ENCODE results near the gene RPTOR.

Gene RPTOR

DNA sequence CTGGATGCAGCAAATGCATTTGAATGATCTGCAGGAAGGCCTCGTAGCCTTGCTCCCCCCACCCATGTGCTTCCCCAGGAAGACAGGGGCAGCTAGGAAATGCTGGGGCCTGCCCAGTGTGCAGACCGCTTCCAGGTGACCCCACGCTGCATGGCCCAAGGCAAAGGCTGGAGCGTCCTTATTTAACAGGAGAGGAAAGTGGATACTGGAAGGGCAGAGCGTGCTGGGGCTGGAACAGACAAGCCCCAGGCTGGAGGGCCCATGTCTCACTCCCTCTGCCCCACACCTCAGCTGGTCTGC is 42.1 kb upstream of the RPTOR start:
- Histone ChIP-seq H4K8ac (ENCODE audit: low read depth, low read length) (no peak overlapping the region), H3K4me1 (ENCODE audit: control insufficient read depth in 2 of 2, insufficient read depth in 1 of 2, low read depth in 1 of 2, low read length in 2 of 2) (peaks cover 12 to 26% of the 10 kb centered on the region in 2 donors), H3K14ac (ENCODE audit: low read length) (no peak overlapping the region), H4K91ac (ENCODE audit: low read depth, low read length, poor library complexity) (no peak overlapping the region), H2BK5ac (ENCODE audit: low read length) (no peak overlapping the region), H3K9me3 (replicated peaks in 1 of 2; ENCODE audit: control insufficient read depth in 2 of 2, insufficient read depth in 1 of 2, low read depth in 1 of 2, low read length in 2 of 2) (no peaks in the 10 kb centered on the region), H3K36me3 (replicated peaks in 1 of 2; ENCODE audit: control insufficient read depth in 2 of 2, insufficient read depth in 2 of 2, low read length in 2 of 2) (no peaks in the 10 kb centered on the region), H3K4me2 (ENCODE audit: insufficient read depth, low read length, poor library complexity, severe bottlenecking) (no peak overlapping the region), H3K4ac (ENCODE audit: low read length) (no peak overlapping the region), H2BK12ac (ENCODE audit: low read length) (peak overlapping the region; percentile 43), H3K18ac (ENCODE audit: low read length) (peak overlapping the region; percentile 14), H3K4me3 (ENCODE audit: low read length in 2 of 2) (peak overlapping the region in 1 of 2 donors; percentile 33), H3K9ac (ENCODE audit: low read depth, low read length, poor library complexity) (no peak overlapping the region), H3K23ac (ENCODE audit: low read depth, low read length, poor library complexity) (no peak overlapping the region), H2BK15ac (ENCODE audit: low read length) (no peak overlapping the region), H2AK5ac (ENCODE audit: low read depth, low read length) (no peak overlapping the region), H2BK120ac (ENCODE audit: low read depth, low read length) (no peak overlapping the region), H3K27me3 (ENCODE audit: control insufficient read depth in 3 of 3, insufficient read depth in 3 of 3, low read depth in 1 of 3, low read length in 3 of 3) (peaks cover 0 to 7% (median 0%) of the 10 kb centered on the region in 3 experiments), H3K27ac (replicated peaks; ENCODE audit: low read length) (no peak overlapping the region), H3K79me1 (ENCODE audit: low read depth, low read length) (no peaks in the 10 kb centered on the region), H2AFZ (ENCODE audit: low read length) (no peak overlapping the region)
- no CpG with 5 or more reads among the region's 5 CpGs for WGBS, 2 donors (ENCODE audit: extremely low coverage in 2 of 2, insufficient read length in 2 of 2, insufficient replicate concordance in 1 of 2)
- no peak for DNase-seq (ENCODE audit: low spot score)

DNA sequence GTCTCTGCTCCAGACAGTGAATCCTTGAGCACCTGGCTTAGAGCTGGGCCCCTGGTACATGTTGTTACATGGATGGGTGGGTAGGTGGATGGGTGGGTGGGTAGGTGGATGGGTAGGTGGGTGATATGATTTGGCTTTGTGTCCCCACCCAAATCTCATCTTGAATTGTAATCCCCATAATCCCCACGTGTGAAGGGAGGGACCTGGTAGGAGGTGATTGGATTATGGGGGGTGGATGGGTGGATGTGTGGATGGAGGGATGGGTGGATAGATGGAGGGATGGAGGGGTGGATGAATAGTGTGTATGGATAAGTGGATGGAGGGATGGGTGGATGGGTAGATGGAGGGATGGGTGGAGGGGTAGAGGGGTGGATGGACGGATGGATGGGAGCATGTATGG is 41.6 kb upstream of the RPTOR start:
- 100% methylated on average over 1 of the region's 2 CpGs; no CpG with 5 or more reads in 1 of the 2 donors for WGBS, 2 donors (ENCODE audit: extremely low coverage in 2 of 2, insufficient read length in 2 of 2, insufficient replicate concordance in 1 of 2)
- Histone ChIP-seq H2AK5ac (ENCODE audit: low read depth, low read length) (no peak overlapping the region), H2BK120ac (ENCODE audit: low read depth, low read length) (no peak overlapping the region), H3K4ac (ENCODE audit: low read length) (no peak overlapping the region), H4K8ac (ENCODE audit: low read depth, low read length) (no peak overlapping the region), H2AFZ (ENCODE audit: low read length) (no peak overlapping the region), H3K4me2 (ENCODE audit: insufficient read depth, low read length, poor library complexity, severe bottlenecking) (no peak overlapping the region), H3K4me3 (ENCODE audit: low read length in 2 of 2) (no peak overlapping the region), H3K23ac (ENCODE audit: low read depth, low read length, poor library complexity) (no peak overlapping the region), H2BK5ac (ENCODE audit: low read length) (no peak overlapping the region), H3K27ac (replicated peaks; ENCODE audit: low read length) (no peak overlapping the region), H4K91ac (ENCODE audit: low read depth, low read length, poor library complexity) (no peak overlapping the region), H3K79me1 (ENCODE audit: low read depth, low read length) (no peaks in the 10 kb centered on the region), H2BK12ac (ENCODE audit: low read length) (no peak overlapping the region), H3K36me3 (replicated peaks in 1 of 2; ENCODE audit: control insufficient read depth in 2 of 2, insufficient read depth in 2 of 2, low read length in 2 of 2) (no peaks in the 10 kb centered on the region), H3K9ac (ENCODE audit: low read depth, low read length, poor library complexity) (no peak overlapping the region), H2BK15ac (ENCODE audit: low read length) (no peak overlapping the region), H3K18ac (ENCODE audit: low read length) (no peak overlapping the region), H3K27me3 (ENCODE audit: control insufficient read depth in 3 of 3, insufficient read depth in 3 of 3, low read depth in 1 of 3, low read length in 3 of 3) (peaks cover 0 to 7% (median 0%) of the 10 kb centered on the region in 3 experiments), H3K14ac (ENCODE audit: low read length) (no peak overlapping the region), H3K4me1 (ENCODE audit: control insufficient read depth in 2 of 2, insufficient read depth in 1 of 2, low read depth in 1 of 2, low read length in 2 of 2) (peaks cover 9 to 23% of the 10 kb centered on the region in 2 donors), H3K9me3 (replicated peaks in 1 of 2; ENCODE audit: control insufficient read depth in 2 of 2, insufficient read depth in 1 of 2, low read depth in 1 of 2, low read length in 2 of 2) (no peaks in the 10 kb centered on the region)
- DNase-seq (ENCODE audit: low spot score) = no peak

DNA sequence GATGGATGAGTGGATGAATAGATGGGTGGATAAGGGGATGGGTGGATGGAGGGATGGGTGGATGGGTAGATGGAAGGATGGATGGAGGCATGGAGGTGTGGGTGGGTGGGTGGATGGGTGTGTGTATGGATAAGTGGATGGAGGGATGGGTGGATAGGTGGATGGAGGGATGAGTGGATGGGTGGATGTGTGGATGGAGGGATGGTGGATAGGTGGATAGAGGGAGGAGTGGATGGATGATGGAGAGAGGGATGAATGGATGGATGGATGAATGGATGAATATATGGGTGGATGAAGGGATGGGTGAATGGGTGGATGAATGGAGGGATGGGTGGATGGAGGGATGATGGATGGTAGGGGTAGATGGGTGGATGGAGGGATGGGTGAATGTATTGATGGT is 40.7 kb upstream of the RPTOR start:
- H3K4me2 ChIP-seq (ENCODE audit: insufficient read depth, low read length, poor library complexity, severe bottlenecking) = no peak overlapping the region

DNA sequence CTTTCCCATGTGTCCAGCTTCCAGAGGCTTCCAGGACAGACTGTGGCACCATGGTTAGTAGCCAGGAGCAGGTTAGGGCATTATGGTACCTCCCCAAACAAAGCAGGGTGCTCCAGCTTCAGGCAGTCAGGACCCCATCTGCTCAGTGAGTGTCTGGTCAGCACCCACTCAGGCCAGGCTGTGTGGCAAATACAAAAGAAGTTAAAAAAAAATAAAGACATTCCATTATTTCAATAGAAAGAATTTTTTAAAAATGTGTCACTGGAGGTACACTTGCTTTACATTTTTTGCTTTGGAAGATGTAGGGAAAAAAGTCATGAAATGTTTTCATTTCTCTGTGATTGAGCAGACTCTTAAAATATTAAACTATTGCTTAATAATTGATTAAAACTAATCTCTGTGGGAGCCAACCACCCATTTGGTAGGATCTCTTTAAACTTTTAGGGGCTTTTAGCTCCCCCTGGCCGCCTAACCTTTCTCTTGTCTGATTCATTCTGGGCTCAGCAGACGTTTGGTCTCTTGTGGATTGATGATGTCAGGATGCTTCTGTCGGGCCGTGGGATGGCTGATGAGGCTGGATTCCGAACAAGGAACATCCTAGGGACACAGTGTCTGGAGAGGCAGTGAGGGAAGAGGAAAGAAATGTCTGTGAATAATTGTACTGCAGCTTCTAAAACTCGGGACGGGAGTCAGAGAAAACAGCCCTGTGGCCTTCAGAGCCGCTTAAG is 39.8 kb upstream of the RPTOR start:
- peaks cover 0 to 10% (median 0%) of the 10 kb centered on the region in 3 experiments for H3K27me3 ChIP-seq (ENCODE audit: control insufficient read depth in 3 of 3, insufficient read depth in 3 of 3, low read depth in 1 of 3, low read length in 3 of 3)
- no CpG with 5 or more reads among the region's 8 CpGs for WGBS, 2 donors (ENCODE audit: extremely low coverage in 2 of 2, insufficient read length in 2 of 2, insufficient replicate concordance in 1 of 2)

More for the DNA sequence above, 40.7 kb upstream of the RPTOR start:
- H2BK120ac ChIP-seq (ENCODE audit: low read depth, low read length) = no peak overlapping the region
- no peak overlapping the region for H2BK15ac ChIP-seq (ENCODE audit: low read length)
- H3K14ac ChIP-seq (ENCODE audit: low read length) = no peak overlapping the region
- no peak overlapping the region for H3K4ac ChIP-seq (ENCODE audit: low read length)
- H3K18ac ChIP-seq (ENCODE audit: low read length) = no peak overlapping the region
- no peak for DNase-seq (ENCODE audit: low spot score)
- no peak overlapping the region for H4K91ac ChIP-seq (ENCODE audit: low read depth, low read length, poor library complexity)
- H3K9me3 ChIP-seq (replicated peaks in 1 of 2; ENCODE audit: control insufficient read depth in 2 of 2, insufficient read depth in 1 of 2, low read depth in 1 of 2, low read length in 2 of 2) = no peaks in the 10 kb centered on the region
- H2AFZ ChIP-seq (ENCODE audit: low read length) = no peak overlapping the region
- H2BK5ac ChIP-seq (ENCODE audit: low read length) = no peak overlapping the region
- H3K4me1 ChIP-seq (ENCODE audit: control insufficient read depth in 2 of 2, insufficient read depth in 1 of 2, low read depth in 1 of 2, low read length in 2 of 2) = peaks cover 2 to 17% of the 10 kb centered on the region in 2 donors
- peaks cover 0 to 7% (median 0%) of the 10 kb centered on the region in 3 experiments for H3K27me3 ChIP-seq (ENCODE audit: control insufficient read depth in 3 of 3, insufficient read depth in 3 of 3, low read depth in 1 of 3, low read length in 3 of 3)
- H3K79me1 ChIP-seq (ENCODE audit: low read depth, low read length) = no peaks in the 10 kb centered on the region
- no peak overlapping the region for H2AK5ac ChIP-seq (ENCODE audit: low read depth, low read length)
- no peak overlapping the region for H3K27ac ChIP-seq (replicated peaks; ENCODE audit: low read length)
- H3K23ac ChIP-seq (ENCODE audit: low read depth, low read length, poor library complexity) = no peak overlapping the region
- H2BK12ac ChIP-seq (ENCODE audit: low read length) = no peak overlapping the region
- peak overlapping the region; percentile 21 for H3K9ac ChIP-seq (ENCODE audit: low read depth, low read length, poor library complexity)
- no peaks in the 10 kb centered on the region for H3K36me3 ChIP-seq (replicated peaks in 1 of 2; ENCODE audit: control insufficient read depth in 2 of 2, insufficient read depth in 2 of 2, low read length in 2 of 2)
- H4K8ac ChIP-seq (ENCODE audit: low read depth, low read length) = no peak overlapping the region
- no peak overlapping the region for H3K4me3 ChIP-seq (ENCODE audit: low read length in 2 of 2)

More for the DNA sequence above, 39.8 kb upstream of the RPTOR start:
- H3K4ac ChIP-seq (ENCODE audit: low read length) = no peak overlapping the region
- no peak overlapping the region for H2BK120ac ChIP-seq (ENCODE audit: low read depth, low read length)
- DNase-seq (ENCODE audit: low spot score) = no peak
- peaks cover 2 to 8% of the 10 kb centered on the region in 2 donors for H3K4me1 ChIP-seq (ENCODE audit: control insufficient read depth in 2 of 2, insufficient read depth in 1 of 2, low read depth in 1 of 2, low read length in 2 of 2)
- no peak overlapping the region for H4K91ac ChIP-seq (ENCODE audit: low read depth, low read length, poor library complexity)
- H3K27ac ChIP-seq (replicated peaks; ENCODE audit: low read length) = no peak overlapping the region
- no peak overlapping the region for H3K9ac ChIP-seq (ENCODE audit: low read depth, low read length, poor library complexity)
- H4K8ac ChIP-seq (ENCODE audit: low read depth, low read length) = no peak overlapping the region
- H2AK5ac ChIP-seq (ENCODE audit: low read depth, low read length) = no peak overlapping the region
- no peak overlapping the region for H2BK5ac ChIP-seq (ENCODE audit: low read length)
- no peak overlapping the region for H3K14ac ChIP-seq (ENCODE audit: low read length)
- H2BK12ac ChIP-seq (ENCODE audit: low read length) = no peak overlapping the region
- no peaks in the 10 kb centered on the region for H3K79me1 ChIP-seq (ENCODE audit: low read depth, low read length)
- H3K36me3 ChIP-seq (replicated peaks in 1 of 2; ENCODE audit: control insufficient read depth in 2 of 2, insufficient read depth in 2 of 2, low read length in 2 of 2) = no peaks in the 10 kb centered on the region
- no peak overlapping the region for H3K4me3 ChIP-seq (ENCODE audit: low read length in 2 of 2)
- peak overlapping the region; percentile 54 for H2AFZ ChIP-seq (ENCODE audit: low read length)
- no peak overlapping the region for H3K4me2 ChIP-seq (ENCODE audit: insufficient read depth, low read length, poor library complexity, severe bottlenecking)
- H3K23ac ChIP-seq (ENCODE audit: low read depth, low read length, poor library complexity) = no peak overlapping the region
- no peak overlapping the region for H3K18ac ChIP-seq (ENCODE audit: low read length)
- no peak overlapping the region for H2BK15ac ChIP-seq (ENCODE audit: low read length)
- no peaks in the 10 kb centered on the region for H3K9me3 ChIP-seq (replicated peaks in 1 of 2; ENCODE audit: control insufficient read depth in 2 of 2, insufficient read depth in 1 of 2, low read depth in 1 of 2, low read length in 2 of 2)

All from neuronal stem cell (in vitro differentiated cells).